Activated CD8-positive, alpha-beta memory T cell treated with anti-CD3 and anti-CD28 coated beads for 36 hours (primary cell): Measurements from ENCODE around the gene MUC5AC. TPM values are rescaled to one million over a fixed set of nuclear protein-coding genes. Genes with fewer than 3 reads are reported as not detected.
"Not testable (repeated sequence)": the region's sequence is repeated elsewhere in the genome, so short reads cannot be mapped to it uniquely, and the experiment has no call there.

Experiments
- CTCF ChIA-PET: fragments of 350-600 bp; sonication (Branson Sonifier 250); formaldehyde crosslinking; loops from one replicate; lab custom pipeline; 2021; ENCODE audit warnings: antibody characterized with exemption; lab: Charles Lee
- POLR2A ChIA-PET: fragments of 350-600 bp; sonication (Branson Sonifier 250); formaldehyde crosslinking; loops from one replicate; lab custom pipeline; 2021; ENCODE audit warnings: antibody characterized with exemption; lab: Charles Lee
- total RNA-seq, 2 experiments: library from RNA; stranded (reverse); gene quantifications; one replicate each; pipeline ENCODE4 v1.2.3, GENCODE V29; 2021

Gene MUC5AC
- total RNA-seq, 2 experiments from 2014 or later: not detected

- CTCF ChIA-PET, POLR2A ChIA-PET: not testable (repeated sequence)
These were observed 1.9 kb downstream of the MUC5AC start for GRCh38 chr11:1159488-1160220.

GRCh38 chr11:1160231-1161101 is 2.7 kb downstream of the MUC5AC start:
- ChIA-PET CTCF (no interaction called here), POLR2A (no interaction called here)

GRCh38 chr11:1161410-1162137 is 3.8 kb downstream of the MUC5AC start:
- ChIA-PET POLR2A (no interaction called here), CTCF (no interaction called here)

GRCh38 chr11:1162138-1162475 is 4.4 kb downstream of the MUC5AC start:
- ChIA-PET CTCF (no interaction called here), POLR2A (no interaction called here)

GRCh38 chr11:1162491-1163311 is 4.9 kb downstream of the MUC5AC start:
- ChIA-PET CTCF (no interaction called here), POLR2A (no interaction called here)

GRCh38 chr11:1163321-1163910 is 5.7 kb downstream of the MUC5AC start:
- ChIA-PET CTCF (no interaction called here), POLR2A (no interaction called here)

- CTCF ChIA-PET: no interaction called here
- POLR2A ChIA-PET: no interaction called here
These were observed 6.4 kb downstream of the MUC5AC start for GRCh38 chr11:1163911-1164735.

- POLR2A ChIA-PET: not testable (repeated sequence)
- CTCF ChIA-PET: interaction anchor here (0.8 kb wide), 1 partner anchor 12 kb away, joined by 3 read pairs; no protein-coding TSS in a partner anchor
These were observed 7.1 kb downstream of the MUC5AC start for GRCh38 chr11:1164779-1165255.

- POLR2A ChIA-PET: no interaction called here
These were observed 7.7 kb downstream of the MUC5AC start for GRCh38 chr11:1165256-1166041.

GRCh38 chr11:1167256-1167655 is 9.5 kb downstream of the MUC5AC start:
- ChIA-PET POLR2A (no interaction called here), CTCF (no interaction called here)

More at GRCh38 chr11:1165256-1166041, 7.7 kb downstream of the MUC5AC start:
- CTCF ChIA-PET: interaction anchor here (0.8 kb wide), 1 partner anchor 13 kb away, joined by 3 read pairs; no protein-coding TSS in a partner anchor

- ChIA-PET POLR2A (no interaction called here), CTCF (no interaction called here)
These were observed 10.0 kb downstream of the MUC5AC start for GRCh38 chr11:1167751-1168231.

- ChIA-PET CTCF (no interaction called here), POLR2A (no interaction called here)
These were observed 10.5 kb downstream of the MUC5AC start for GRCh38 chr11:1168256-1168655.

GRCh38 chr11:1168721-1169161 is 11.0 kb downstream of the MUC5AC start:
- ChIA-PET CTCF (no interaction called here), POLR2A (no interaction called here)

GRCh38 chr11:1171223-1171984 is 13.7 kb downstream of the MUC5AC start:
- ChIA-PET CTCF (no interaction called here), POLR2A (no interaction called here)

GRCh38 chr11:1171985-1172728 is 14.4 kb downstream of the MUC5AC start:
- ChIA-PET POLR2A (no interaction called here), CTCF (interaction anchor here (0.6 kb wide), 1 partner anchor 257 kb away, joined by 3 read pairs; no protein-coding TSS in a partner anchor)
